Measurements from ENCODE around the gene FUT4.
"Not testable (repeated sequence)": the region's sequence is repeated elsewhere in the genome, so short reads cannot be mapped to it uniquely, and the experiment has no call there.

- not testable (repeated sequence) for TF ChIP-seq POLR2A (IDR thresholded peaks at IDR 0.05; ENCODE audit: borderline replicate concordance, extremely low read depth, insufficient read depth, insufficient read length); RAD21 (IDR thresholded peaks at IDR 0.05; ENCODE audit: low read depth); CTCF (IDR thresholded peaks at IDR 0.05 in 2 of 3, conservative IDR thresholded peaks at IDR 0.05 in 1 of 3; ENCODE audit: borderline replicate concordance in 1 of 3, insufficient read depth in 1 of 3, low read depth in 2 of 3, low read length in 2 of 3); ZNF274 (IDR thresholded peaks at IDR 0.05; ENCODE audit: low read depth, low read length); SIN3A (IDR thresholded peaks at IDR 0.05; ENCODE audit: low read depth); POLR2AphosphoS5 (IDR thresholded peaks at IDR 0.05; ENCODE audit: low read depth, low read length); CEBPB (IDR thresholded peaks at IDR 0.05; ENCODE audit: low read depth)
These were observed 12.1 kb downstream of the FUT4 start for GRCh38 chr11:94555752-94556329.
